ENCODE data around the gene TNFRSF1B. TPM values are rescaled to one million over a fixed set of nuclear protein-coding genes. Genes with fewer than 3 reads are reported as not detected.

The TNFRSF1B gene
- total and polyA plus RNA-seq, 9 of the 15 experiments (the other 6 are each of a cell fraction or from before 2014, with no cell fraction given), result 8.8 to 91.3 (median 36.0) TPM

DNA sequence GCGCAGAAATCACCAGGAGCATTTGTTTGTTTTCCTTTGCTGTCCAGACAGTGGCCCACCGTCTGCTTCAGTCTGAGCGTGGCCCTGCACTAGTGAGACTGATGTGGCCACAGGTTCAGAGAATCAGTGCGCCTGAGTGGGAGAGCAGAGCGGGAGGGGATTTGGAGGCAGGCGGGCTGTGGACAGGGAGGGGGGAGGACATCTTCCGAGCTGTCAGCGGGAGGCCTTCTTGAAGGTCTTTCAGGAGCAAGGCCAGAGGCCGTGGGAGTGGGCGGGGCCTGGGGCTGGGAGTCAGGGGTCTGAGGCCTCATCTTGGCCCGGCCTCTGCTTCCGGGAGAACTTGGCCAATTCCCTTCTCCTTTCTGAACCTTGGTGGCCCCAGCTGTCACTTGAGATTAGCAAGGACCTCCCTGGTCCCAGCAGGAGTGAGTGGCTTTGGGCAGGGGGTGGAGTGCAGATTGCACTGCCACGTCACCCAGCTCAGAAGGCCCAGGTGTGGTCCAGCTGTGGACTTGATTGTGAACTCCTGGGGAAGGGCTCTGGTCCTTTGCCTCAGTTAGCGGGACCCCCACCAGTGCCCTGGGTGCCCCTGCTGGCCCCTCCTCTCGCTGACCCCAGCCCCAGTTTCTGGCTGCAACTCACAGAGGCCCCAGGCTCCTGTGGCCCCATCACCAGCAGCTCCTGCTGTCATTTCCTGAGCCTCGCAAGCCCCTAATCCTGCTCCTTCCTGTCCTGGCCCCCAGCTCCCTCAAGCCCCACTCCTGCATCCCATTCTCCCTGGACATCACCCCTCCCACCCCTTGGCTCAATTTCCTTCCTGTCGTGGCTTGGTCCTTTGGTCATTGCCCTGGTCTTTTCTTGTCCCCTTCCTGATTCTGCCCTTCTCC, 8.4 kb downstream of the TNFRSF1B start (continued):
- TF ChIP-seq, protein P1, sequence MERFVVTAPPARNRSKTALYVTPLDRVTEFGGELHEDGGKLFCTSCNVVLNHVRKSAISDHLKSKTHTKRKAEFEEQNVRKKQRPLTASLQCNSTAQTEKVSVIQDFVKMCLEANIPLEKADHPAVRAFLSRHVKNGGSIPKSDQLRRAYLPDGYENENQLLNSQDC (CRISPR knock-in tag; IDR thresholded peaks at IDR 0.05), result no peak
- TF ChIP-seq BRF1 (IDR thresholded peaks at IDR 0.05; ENCODE audit: borderline replicate concordance, extremely low read depth, insufficient read length), result no peak
- TF ChIP-seq, protein P2, sequence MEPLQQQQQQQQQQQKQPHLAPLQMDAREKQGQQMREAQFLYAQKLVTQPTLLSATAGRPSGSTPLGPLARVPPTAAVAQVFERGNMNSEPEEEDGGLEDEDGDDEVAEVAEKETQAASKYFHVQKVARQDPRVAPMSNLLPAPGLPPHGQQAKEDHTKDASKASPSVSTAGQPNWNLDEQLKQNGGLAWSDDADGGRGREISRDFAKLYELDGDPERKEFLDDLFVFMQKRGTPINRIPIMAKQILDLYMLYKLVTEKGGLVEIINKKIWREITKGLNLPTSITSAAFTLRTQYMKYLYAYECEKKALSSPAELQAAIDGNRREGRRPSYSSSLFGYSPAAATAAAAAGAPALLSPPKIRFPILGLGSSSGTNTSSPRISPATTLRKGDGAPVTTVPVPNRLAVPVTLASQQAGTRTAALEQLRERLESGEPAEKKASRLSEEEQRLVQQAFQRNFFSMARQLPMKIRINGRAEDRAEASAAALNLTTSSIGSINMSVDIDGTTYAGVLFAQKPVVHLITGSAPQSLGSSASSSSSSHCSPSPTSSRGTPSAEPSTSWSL (CRISPR knock-in tag; IDR thresholded peaks at IDR 0.05; ENCODE audit: borderline replicate concordance), result no peak
- peak; percentile 90 for TF ChIP-seq DPF2 (IDR thresholded peaks at IDR 0.05)
- TF ChIP-seq TAL1 (IDR thresholded peaks at IDR 0.05), result peak; percentile 85
- no peak for TF ChIP-seq TSC22D4 (tag; IDR thresholded peaks at IDR 0.05)
- TF ChIP-seq MTA2 (IDR thresholded peaks at IDR 0.05; ENCODE audit: low read depth), result peak; percentile 74; the same call in 1 of the 2 replicates
- TF ChIP-seq, protein P3, sequence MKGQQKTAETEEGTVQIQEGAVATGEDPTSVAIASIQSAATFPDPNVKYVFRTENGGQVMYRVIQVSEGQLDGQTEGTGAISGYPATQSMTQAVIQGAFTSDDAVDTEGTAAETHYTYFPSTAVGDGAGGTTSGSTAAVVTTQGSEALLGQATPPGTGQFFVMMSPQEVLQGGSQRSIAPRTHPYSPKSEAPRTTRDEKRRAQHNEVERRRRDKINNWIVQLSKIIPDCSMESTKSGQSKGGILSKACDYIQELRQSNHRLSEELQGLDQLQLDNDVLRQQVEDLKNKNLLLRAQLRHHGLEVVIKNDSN (CRISPR knock-in tag; IDR thresholded peaks at IDR 0.05), result no peak
- TF ChIP-seq HOXB6 (CRISPR knock-in tag; IDR thresholded peaks at IDR 0.05; ENCODE audit: borderline replicate concordance), result no peak
- TF ChIP-seq NRF1 (conservative IDR thresholded peaks at IDR 0.05 in 1 of 2, IDR thresholded peaks at IDR 0.05 in 1 of 2), result peak; percentile 35 to 49
- TF ChIP-seq CC2D1A (IDR thresholded peaks at IDR 0.05), result peak; percentile 71; the same call in 1 of the 2 replicates
- no peak for TF ChIP-seq NCOA4 (IDR thresholded peaks at IDR 0.05; ENCODE audit: partially characterized antibody)
- TF ChIP-seq GTF2E2 (tag; IDR thresholded peaks at IDR 0.05), result no peak
- peak; percentile 94 for TF ChIP-seq CREM (IDR thresholded peaks at IDR 0.05; ENCODE audit: low read depth)
- no peak for TF ChIP-seq TFAM (CRISPR knock-in tag; conservative IDR thresholded peaks at IDR 0.05)
- TF ChIP-seq, protein P4, sequence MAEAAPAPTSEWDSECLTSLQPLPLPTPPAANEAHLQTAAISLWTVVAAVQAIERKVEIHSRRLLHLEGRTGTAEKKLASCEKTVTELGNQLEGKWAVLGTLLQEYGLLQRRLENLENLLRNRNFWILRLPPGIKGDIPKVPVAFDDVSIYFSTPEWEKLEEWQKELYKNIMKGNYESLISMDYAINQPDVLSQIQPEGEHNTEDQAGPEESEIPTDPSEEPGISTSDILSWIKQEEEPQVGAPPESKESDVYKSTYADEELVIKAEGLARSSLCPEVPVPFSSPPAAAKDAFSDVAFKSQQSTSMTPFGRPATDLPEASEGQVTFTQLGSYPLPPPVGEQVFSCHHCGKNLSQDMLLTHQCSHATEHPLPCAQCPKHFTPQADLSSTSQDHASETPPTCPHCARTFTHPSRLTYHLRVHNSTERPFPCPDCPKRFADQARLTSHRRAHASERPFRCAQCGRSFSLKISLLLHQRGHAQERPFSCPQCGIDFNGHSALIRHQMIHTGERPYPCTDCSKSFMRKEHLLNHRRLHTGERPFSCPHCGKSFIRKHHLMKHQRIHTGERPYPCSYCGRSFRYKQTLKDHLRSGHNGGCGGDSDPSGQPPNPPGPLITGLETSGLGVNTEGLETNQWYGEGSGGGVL (CRISPR knock-in tag; IDR thresholded peaks at IDR 0.05), result no peak
- no peak for TF ChIP-seq NFXL1 (CRISPR knock-in tag; IDR thresholded peaks at IDR 0.05)
- TF ChIP-seq SMAD4 (CRISPR knock-in tag; conservative IDR thresholded peaks at IDR 0.05), result peak; percentile 68
- TF ChIP-seq CXXC5 (CRISPR knock-in tag; IDR thresholded peaks at IDR 0.05), result peak; percentile 55; the same call in 1 of the 2 replicates
- TF ChIP-seq, protein P5, sequence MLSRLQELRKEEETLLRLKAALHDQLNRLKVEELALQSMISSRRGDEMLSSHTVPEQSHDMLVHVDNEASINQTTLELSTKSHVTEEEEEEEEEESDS (CRISPR knock-in tag; IDR thresholded peaks at IDR 0.05), result no peak
- TF ChIP-seq CCAR2 (IDR thresholded peaks at IDR 0.05; ENCODE audit: low read depth, low read length), result no peak
- peak; percentile 64; the same call in 1 of the 2 replicates for TF ChIP-seq FOXM1 (IDR thresholded peaks at IDR 0.05; ENCODE audit: low read depth)
- TF ChIP-seq FOXM1 (CRISPR knock-in tag; IDR thresholded peaks at IDR 0.05; ENCODE audit: low read depth), result no peak
- TF ChIP-seq RBFOX2 (IDR thresholded peaks at IDR 0.05; ENCODE audit: low read depth, low read length), result 0 out of 2 replicates have a peak, but pooled peaks have one; percentile 38
- no peak for TF ChIP-seq SLC30A9 (CRISPR knock-in tag; IDR thresholded peaks at IDR 0.05)
- TF ChIP-seq CSDE1 (IDR thresholded peaks at IDR 0.05), result no peak
